Neural cell (in vitro differentiated cells): ENCODE measurements around the gene ZNF445. TPM values are rescaled to one million over a fixed set of nuclear protein-coding genes. Genes with fewer than 3 reads are reported as not detected.
A peak's percentile ranks its signal among the peaks of the same experiment; 100 is the strongest.

Experiments
- H2AFZ ChIP-seq: fragments of 200-600, 300-800 bp; sonication (generic), shearing (Covaris generic); 2 replicates; pipeline ENCODE4 v1.6.0; 2014; ENCODE audit warnings: low read depth, mild to moderate bottlenecking, antibody characterized with exemption, low read length, moderate library complexity
- H3F3A ChIP-seq: fragments of 200-600 bp; shearing (Covaris generic); 2 replicates; pipeline ENCODE4 v1.6.1; 2016; ENCODE audit warnings: mild to moderate bottlenecking, moderate library complexity, mixed read lengths, antibody characterized with exemption, low read length; ENCODE audit not compliant: insufficient read depth, poor library complexity, severe bottlenecking
- H3K27ac ChIP-seq: fragments of 200-600, 300-800 bp; sonication (generic), shearing (Covaris generic); 2 replicates; pipeline ENCODE4 v1.5.1; 2014; ENCODE audit warnings: mild to moderate bottlenecking, low read length, moderate library complexity
- H3K27me3 ChIP-seq: fragments of 300-800, 200-600 bp; sonication (generic), shearing (Covaris generic); 2 replicates; pipeline ENCODE4 v1.6.0; 2014; ENCODE audit warnings: mild to moderate bottlenecking, low read depth, low read length, moderate library complexity; ENCODE audit not compliant: insufficient read depth
- H3K36me3 ChIP-seq: fragments of 300-800, 200-600 bp; sonication (generic), shearing (Covaris generic); 2 replicates; pipeline ENCODE4 v1.5.1; 2014; ENCODE audit warnings: mild to moderate bottlenecking, antibody characterized with exemption, low read length, moderate library complexity; ENCODE audit not compliant: insufficient read depth
- H3K4me2 ChIP-seq: fragments of 300-800, 200-600 bp; sonication (generic), shearing (Covaris generic); 2 replicates; pipeline ENCODE4 v1.6.0; 2014; ENCODE audit warnings: mild to moderate bottlenecking, low read length
- H3K4me3 ChIP-seq: fragments of 300-800, 200-600 bp; sonication (generic), shearing (Covaris generic); 2 replicates; pipeline ENCODE4 v1.5.1; 2014; ENCODE audit warnings: mild to moderate bottlenecking, low read length, moderate library complexity
- H3K79me2 ChIP-seq: fragments of 200-600 bp; shearing (Covaris generic); replicated peaks from 2 replicates; pipeline ENCODE4 v1.6.0; 2014; ENCODE audit warnings: mild to moderate bottlenecking, low read length, moderate library complexity; ENCODE audit not compliant: insufficient read depth
- H3K9ac ChIP-seq: fragments of 300-800, 200-600 bp; sonication (generic), shearing (Covaris generic); 2 replicates; pipeline ENCODE4 v1.6.1; 2016; ENCODE audit warnings: mild to moderate bottlenecking, low read length, mixed read lengths
- H3K9me2 ChIP-seq: fragments of 200-600 bp; shearing (Covaris generic); 2 replicates; pipeline ENCODE4 v1.6.1; 2016; ENCODE audit warnings: mild to moderate bottlenecking, low read length, mixed read lengths; ENCODE audit not compliant: insufficient read depth
- H3K9me3 ChIP-seq: fragments of 200-600, 300-800 bp; sonication (generic), shearing (Covaris generic); 2 replicates; pipeline ENCODE4 v1.6.1; 2016; ENCODE audit warnings: mild to moderate bottlenecking, mixed run types, low read length, moderate library complexity, mixed read lengths
- H4K20me1 ChIP-seq: fragments of 200-600 bp; shearing (Covaris generic); 2 replicates; pipeline ENCODE4 v1.6.1; 2016; ENCODE audit warnings: mild to moderate bottlenecking, mixed run types; ENCODE audit not compliant: insufficient read depth
- EP300 ChIP-seq: fragments of 450-650 bp; conservative IDR thresholded peaks from 2 replicates; pipeline ENCODE4 v1.6.1; 2014; ENCODE audit warnings: antibody characterized with exemption, mild to moderate bottlenecking, moderate library complexity; ENCODE audit not compliant: poor library complexity, severe bottlenecking
- EZH2 ChIP-seq: fragments of 200-600, 300-800 bp; shearing (Covaris generic), sonication (generic); IDR thresholded peaks from 2 replicates; pipeline ENCODE4 v1.6.1; 2014; ENCODE audit warnings: antibody characterized with exemption, low read length, borderline replicate concordance, mild to moderate bottlenecking; ENCODE audit not compliant: insufficient read depth, poor library complexity, severe bottlenecking
- MXI1 ChIP-seq: fragments of 450-650 bp; conservative IDR thresholded peaks from 2 replicates; pipeline ENCODE4 v1.6.1; 2014; ENCODE audit warnings: antibody characterized with exemption, mild to moderate bottlenecking; ENCODE audit not compliant: poor library complexity, severe bottlenecking
- POLR2AphosphoS5 ChIP-seq: IDR thresholded peaks from 2 replicates; pipeline ENCODE4 v1.6.1; 2012
- RAD21 ChIP-seq: fragments of 450-650 bp; conservative IDR thresholded peaks from 2 replicates; pipeline ENCODE4 v1.6.1; 2014; ENCODE audit warnings: antibody characterized with exemption, mild to moderate bottlenecking, moderate library complexity
- SMC3 ChIP-seq: fragments of 450-650 bp; conservative IDR thresholded peaks from 2 replicates; pipeline ENCODE4 v1.6.1; 2014; ENCODE audit warnings: antibody characterized with exemption, mild to moderate bottlenecking, moderate library complexity; ENCODE audit not compliant: poor library complexity
- TAF1 ChIP-seq: IDR thresholded peaks from 2 replicates; pipeline ENCODE4 v1.6.1; 2012; ENCODE audit warnings: low read depth
- polyA plus RNA-seq: library from polyadenylated mRNA; depleted of rRNA; stranded (reverse); fragments of >200 nt; gene quantifications from 2 replicates; pipeline ENCODE4 v1.2.3, GENCODE V29; 2014
- TF ChIP-seq, protein P1 (sequence below): IDR thresholded peaks from 2 replicates; pipeline ENCODE4 v1.6.1; 2012; ENCODE audit warnings: borderline replicate concordance
- TF ChIP-seq, protein P2 (sequence below): fragments of 450-650 bp; IDR thresholded peaks from 2 replicates; pipeline ENCODE4 v1.5.1; 2014; ENCODE audit warnings: antibody characterized with exemption, mild to moderate bottlenecking, moderate library complexity; ENCODE audit not compliant: poor library complexity, severe bottlenecking

The ZNF445 gene
- polyA plus RNA-seq, 1 donor from 2014 or later = 15.8 TPM

DNA sequence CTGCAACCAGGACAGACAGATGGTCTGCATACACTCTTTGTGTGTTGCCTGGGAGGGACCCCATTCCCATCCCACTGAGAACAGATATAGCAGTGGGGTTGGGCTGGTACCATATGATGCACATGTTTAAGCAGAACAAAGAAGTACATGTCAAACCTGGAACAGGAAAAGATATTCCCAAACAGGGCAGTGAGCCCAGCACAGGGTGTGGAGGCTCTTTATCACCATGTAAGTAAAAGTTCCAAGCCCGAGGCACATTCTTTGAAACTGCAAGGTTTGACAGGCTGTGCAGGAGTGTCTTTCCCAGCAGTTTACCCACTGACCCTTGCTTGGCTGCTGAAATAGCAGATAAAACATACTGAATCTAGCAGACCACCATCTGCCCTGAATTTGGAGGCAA lies 5.3 kb upstream of the ZNF445 start:
- Histone ChIP-seq H3K9me2 (no peaks in the 10 kb centered on the region), H3K36me3 (no peaks in the 10 kb centered on the region), H3K4me3 (no peak overlapping the region), H4K20me1 (no peaks in the 10 kb centered on the region), H2AFZ (no peak overlapping the region), H3F3A (no peaks in the 10 kb centered on the region), H3K79me2 (no peaks in the 10 kb centered on the region), H3K4me2 (no peak overlapping the region), H3K27me3 (no peaks in the 10 kb centered on the region), H3K9me3 (peaks cover 4% of the 10 kb centered on the region), H3K27ac (no peak overlapping the region), H3K9ac (no peak overlapping the region)
- TF ChIP-seq EP300 = no peak
- TF ChIP-seq SMC3 = no peak
- no peak for TF ChIP-seq POLR2AphosphoS5

DNA sequence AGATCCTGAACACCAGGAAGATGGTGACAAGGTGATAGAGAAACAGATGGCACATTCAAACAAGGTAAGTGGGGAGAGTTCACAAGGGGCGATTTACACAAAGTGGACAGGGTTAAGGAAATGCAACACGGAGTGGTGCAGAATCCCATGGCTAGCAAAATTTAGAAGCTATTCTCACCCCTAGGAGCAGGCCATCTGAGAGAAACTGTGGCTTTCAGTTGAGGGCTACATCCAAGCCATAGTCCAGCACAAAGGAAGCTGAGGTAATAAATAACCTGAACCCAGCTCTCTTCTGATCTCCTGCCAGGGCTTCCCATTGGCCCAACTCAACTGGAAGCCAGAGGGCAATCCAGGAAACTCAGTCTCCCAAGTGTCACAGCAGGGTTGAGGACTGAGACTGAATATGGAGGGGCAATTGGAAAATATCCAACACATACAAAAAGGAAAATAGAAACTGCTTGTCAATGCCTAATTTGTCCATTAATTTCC lies 1.2 kb upstream of the ZNF445 start:
- Histone ChIP-seq H3K9me2 (no peaks in the 10 kb centered on the region), H3K27me3 (no peaks in the 10 kb centered on the region), H3K36me3 (no peaks in the 10 kb centered on the region), H3K4me3 (peak overlapping the region; percentile 75), H3K9me3 (no peaks in the 10 kb centered on the region), H3F3A (no peaks in the 10 kb centered on the region), H4K20me1 (no peaks in the 10 kb centered on the region), H2AFZ (no peak overlapping the region), H3K79me2 (peaks cover 34% of the 10 kb centered on the region), H3K9ac (no peak overlapping the region), H3K27ac (no peak overlapping the region), H3K4me2 (no peak overlapping the region)
- TF ChIP-seq EZH2 = no peak
- no peak for TF ChIP-seq SMC3
- TF ChIP-seq POLR2AphosphoS5 = no peak
- TF ChIP-seq, protein P1, sequence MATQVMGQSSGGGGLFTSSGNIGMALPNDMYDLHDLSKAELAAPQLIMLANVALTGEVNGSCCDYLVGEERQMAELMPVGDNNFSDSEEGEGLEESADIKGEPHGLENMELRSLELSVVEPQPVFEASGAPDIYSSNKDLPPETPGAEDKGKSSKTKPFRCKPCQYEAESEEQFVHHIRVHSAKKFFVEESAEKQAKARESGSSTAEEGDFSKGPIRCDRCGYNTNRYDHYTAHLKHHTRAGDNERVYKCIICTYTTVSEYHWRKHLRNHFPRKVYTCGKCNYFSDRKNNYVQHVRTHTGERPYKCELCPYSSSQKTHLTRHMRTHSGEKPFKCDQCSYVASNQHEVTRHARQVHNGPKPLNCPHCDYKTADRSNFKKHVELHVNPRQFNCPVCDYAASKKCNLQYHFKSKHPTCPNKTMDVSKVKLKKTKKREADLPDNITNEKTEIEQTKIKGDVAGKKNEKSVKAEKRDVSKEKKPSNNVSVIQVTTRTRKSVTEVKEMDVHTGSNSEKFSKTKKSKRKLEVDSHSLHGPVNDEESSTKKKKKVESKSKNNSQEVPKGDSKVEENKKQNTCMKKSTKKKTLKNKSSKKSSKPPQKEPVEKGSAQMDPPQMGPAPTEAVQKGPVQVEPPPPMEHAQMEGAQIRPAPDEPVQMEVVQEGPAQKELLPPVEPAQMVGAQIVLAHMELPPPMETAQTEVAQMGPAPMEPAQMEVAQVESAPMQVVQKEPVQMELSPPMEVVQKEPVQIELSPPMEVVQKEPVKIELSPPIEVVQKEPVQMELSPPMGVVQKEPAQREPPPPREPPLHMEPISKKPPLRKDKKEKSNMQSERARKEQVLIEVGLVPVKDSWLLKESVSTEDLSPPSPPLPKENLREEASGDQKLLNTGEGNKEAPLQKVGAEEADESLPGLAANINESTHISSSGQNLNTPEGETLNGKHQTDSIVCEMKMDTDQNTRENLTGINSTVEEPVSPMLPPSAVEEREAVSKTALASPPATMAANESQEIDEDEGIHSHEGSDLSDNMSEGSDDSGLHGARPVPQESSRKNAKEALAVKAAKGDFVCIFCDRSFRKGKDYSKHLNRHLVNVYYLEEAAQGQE = no peak
- TF ChIP-seq EP300 = no peak
- no peak for TF ChIP-seq TAF1
- TF ChIP-seq MXI1 = no peak
- TF ChIP-seq, protein P2, sequence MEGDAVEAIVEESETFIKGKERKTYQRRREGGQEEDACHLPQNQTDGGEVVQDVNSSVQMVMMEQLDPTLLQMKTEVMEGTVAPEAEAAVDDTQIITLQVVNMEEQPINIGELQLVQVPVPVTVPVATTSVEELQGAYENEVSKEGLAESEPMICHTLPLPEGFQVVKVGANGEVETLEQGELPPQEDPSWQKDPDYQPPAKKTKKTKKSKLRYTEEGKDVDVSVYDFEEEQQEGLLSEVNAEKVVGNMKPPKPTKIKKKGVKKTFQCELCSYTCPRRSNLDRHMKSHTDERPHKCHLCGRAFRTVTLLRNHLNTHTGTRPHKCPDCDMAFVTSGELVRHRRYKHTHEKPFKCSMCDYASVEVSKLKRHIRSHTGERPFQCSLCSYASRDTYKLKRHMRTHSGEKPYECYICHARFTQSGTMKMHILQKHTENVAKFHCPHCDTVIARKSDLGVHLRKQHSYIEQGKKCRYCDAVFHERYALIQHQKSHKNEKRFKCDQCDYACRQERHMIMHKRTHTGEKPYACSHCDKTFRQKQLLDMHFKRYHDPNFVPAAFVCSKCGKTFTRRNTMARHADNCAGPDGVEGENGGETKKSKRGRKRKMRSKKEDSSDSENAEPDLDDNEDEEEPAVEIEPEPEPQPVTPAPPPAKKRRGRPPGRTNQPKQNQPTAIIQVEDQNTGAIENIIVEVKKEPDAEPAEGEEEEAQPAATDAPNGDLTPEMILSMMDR = no peak
- TF ChIP-seq RAD21 = no peak
